ENCODE results near the gene CIDEB.

- TF ChIP-seq CTCF (IDR thresholded peaks at IDR 0.05; ENCODE audit: borderline replicate concordance, extremely low read depth, low read length, poor library complexity, severe bottlenecking) (no peak), EZH2 (IDR thresholded peaks at IDR 0.05; ENCODE audit: borderline replicate concordance, low read depth, low read length, severe bottlenecking) (no peak)
These were observed 16.2 kb upstream of the CIDEB start for GRCh38 chr14:24324024-24324423.
